ENCODE data around the gene IARS2.

Gene IARS2

GRCh38 chr1:220060876-220061275 lies 33.1 kb upstream of the IARS2 start:
- H3K4me3 ChIP-seq (ENCODE audit: low read depth, low read length) = no peak overlapping the region
- DNase-seq (ENCODE audit: low read depth, low spot score) = no peak
- POLR2A ChIA-PET = no interaction called here

GRCh38 chr1:220062629-220063028 lies 31.3 kb upstream of the IARS2 start:
- H3K4me3 ChIP-seq (ENCODE audit: low read depth, low read length) = no peak overlapping the region
- ChIA-PET CTCF (no interaction called here), POLR2A (no interaction called here)
- no peak for TF ChIP-seq CTCF (IDR thresholded peaks at IDR 0.05; ENCODE audit: insufficient read depth, low read length, missing control alignments)
- DNase-seq (ENCODE audit: low read depth, low spot score) = no peak

More at GRCh38 chr1:220060876-220061275, 33.1 kb upstream of the IARS2 start:
- CTCF ChIA-PET = interaction anchor here (1.4 kb wide), 1 partner anchor 49 kb away, joined by 3 read pairs; no protein-coding TSS in a partner anchor
- TF ChIP-seq CTCF (IDR thresholded peaks at IDR 0.05; ENCODE audit: insufficient read depth, low read length, missing control alignments) = no peak

GRCh38 chr1:220067269-220068204 lies 26.4 kb upstream of the IARS2 start:
- DNase-seq (ENCODE audit: low read depth, low spot score) = no peak
- CTCF ChIA-PET = interaction anchor here (1.0 kb wide), 1 partner anchor 43 kb away, joined by 3 read pairs; no protein-coding TSS in a partner anchor
- no peak for TF ChIP-seq CTCF (IDR thresholded peaks at IDR 0.05; ENCODE audit: insufficient read depth, low read length, missing control alignments)

GRCh38 chr1:220076861-220077762 lies 16.8 kb upstream of the IARS2 start:
- CTCF ChIA-PET = interaction anchor here (0.9 to 1.0 kb wide), 3 partner anchors 9 to 700 kb away, joined by 3 to 4 read pairs (median 3); no protein-coding TSS in a partner anchor
- H3K4me3 ChIP-seq (ENCODE audit: low read depth, low read length) = no peak overlapping the region
- TF ChIP-seq CTCF (IDR thresholded peaks at IDR 0.05; ENCODE audit: insufficient read depth, low read length, missing control alignments) = no peak
- no peak for DNase-seq (ENCODE audit: low read depth, low spot score)
- POLR2A ChIA-PET = interaction anchor here (0.6 kb wide), 1 partner anchor 64 kb away, joined by 4 read pairs; no protein-coding TSS in a partner anchor

More at GRCh38 chr1:220067269-220068204, 26.4 kb upstream of the IARS2 start:
- POLR2A ChIA-PET = no interaction called here
- H3K4me3 ChIP-seq (ENCODE audit: low read depth, low read length) = no peak overlapping the region

- H3K4me3 ChIP-seq (ENCODE audit: low read depth, low read length) = no peak overlapping the region
- CTCF ChIA-PET = interaction anchor here (0.9 to 1.0 kb wide), 3 partner anchors 9 to 699 kb away, joined by 3 to 4 read pairs (median 3); no protein-coding TSS in a partner anchor
- POLR2A ChIA-PET = interaction anchor here (0.6 kb wide), 1 partner anchor 65 kb away, joined by 4 read pairs; no protein-coding TSS in a partner anchor
- no peak for DNase-seq (ENCODE audit: low read depth, low spot score)
- no peak for TF ChIP-seq CTCF (IDR thresholded peaks at IDR 0.05; ENCODE audit: insufficient read depth, low read length, missing control alignments)
Observed at GRCh38 chr1:220077887-220078286, 16.0 kb upstream of the IARS2 start.

Measured in AG04449 (cell line).